ENCODE results near the gene DNAJC5. TPM values are rescaled to one million over a fixed set of nuclear protein-coding genes. Genes with fewer than 3 reads are reported as not detected.
A peak's percentile ranks its signal among the peaks of the same experiment; 100 is the strongest.

The DNAJC5 gene
- total and polyA plus RNA-seq, 9 of the 15 experiments (the other 6 are each of a cell fraction or from before 2014, with no cell fraction given): 0.95 to 42.8 (median 23.4) TPM

DNA sequence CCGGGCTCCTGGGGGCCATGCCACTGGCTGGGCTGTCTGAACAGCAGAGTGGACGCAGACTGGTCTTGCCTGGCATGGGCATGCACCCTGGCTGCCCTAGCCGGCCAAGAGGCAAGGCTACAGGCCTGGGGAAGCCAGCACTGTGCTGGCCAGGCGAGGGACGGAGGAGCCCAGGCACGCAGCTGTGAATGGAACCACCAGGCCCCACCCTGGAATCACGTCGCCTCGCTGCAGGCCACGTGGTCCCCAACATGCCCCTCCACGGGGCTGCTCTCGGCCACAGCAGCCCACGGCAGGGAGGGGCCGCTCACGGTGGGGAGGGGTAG is 57.2 kb downstream of the DNAJC5 start:
- Histone ChIP-seq H3K4me3 (no peak overlapping the region), H3K27me3 (ENCODE audit: control insufficient read depth in 2 of 2, insufficient read depth in 2 of 2, low read length in 2 of 2) (no peaks in the 10 kb centered on the region), H3K9me1 (ENCODE audit: control insufficient read depth, insufficient read depth, low read length) (peaks cover 21% of the 10 kb centered on the region), H3K36me3 (ENCODE audit: control insufficient read depth, insufficient read depth, low read length) (peaks cover 35% of the 10 kb centered on the region; the same call in 1 of the 3 replicates), H4K20me1 (replicated peaks; ENCODE audit: control insufficient read depth, insufficient read depth, low read length) (peaks cover 61% of the 10 kb centered on the region), H3K27ac (ENCODE audit: extremely low read depth, low read depth, low read length) (no peak overlapping the region), H3K4me1 (replicated peaks in 1 of 2; ENCODE audit: control insufficient read depth in 2 of 2, insufficient read depth in 2 of 2, low read length in 2 of 2) (peaks cover 25 to 93% of the 10 kb centered on the region in 2 experiments), H3K4me2 (ENCODE audit: insufficient read depth, low read length) (no peak overlapping the region), H3K9me3 (replicated peaks; ENCODE audit: control insufficient read depth, insufficient read depth, low read depth, low read length) (no peaks in the 10 kb centered on the region), H2AFZ (ENCODE audit: low read depth, low read length) (no peak overlapping the region), H3K9ac (ENCODE audit: insufficient read depth in 1 of 2, low read depth in 2 of 2, low read length in 2 of 2) (peak overlapping the region in 1 of 2 experiments; percentile 55; a peak in 2 of 4 replicates), H3K79me2 (ENCODE audit: control insufficient read depth, insufficient read depth, low read length) (peaks cover 87% of the 10 kb centered on the region)
- DNase-seq (ENCODE audit: extremely low read depth in 1 of 4, low spot score in 3 of 4) (no peak), FAIRE-seq (no peak), ATAC-seq (no peak)
- BruUV-seq (replicated peaks): no TSS peak
- POLR2A ChIA-PET: interaction anchor here (0.7 kb wide), 1 partner anchor 88 kb away, joined by 3 read pairs; no protein-coding TSS in a partner anchor
- CTCF ChIA-PET (ENCODE audit: low intra/inter-chr PET ratio): no interaction called here
- in situ Hi-C loops (cut with MboI) (no loop called here), intact Hi-C loops (cut with micrococcal nuclease) (no loop called here)
- TF ChIP-seq ASH1L (IDR thresholded peaks at IDR 0.05; ENCODE audit: borderline replicate concordance, low read depth, partially characterized antibody): no peak
- TF ChIP-seq POLR2G (IDR thresholded peaks at IDR 0.05; ENCODE audit: low read depth, low read length): peak; percentile 50
- no peak for TF ChIP-seq MEIS2 (IDR thresholded peaks at IDR 0.05; ENCODE audit: partially characterized antibody)
- no peak for TF ChIP-seq CHCHD3 (CRISPR knock-in tag; IDR thresholded peaks at IDR 0.05)
- 91% methylated on average over 13 of the region's 15 CpGs for WGBS (ENCODE audit: insufficient coverage, low coverage, missing lambda C conversion rate)

- Histone ChIP-seq H3K4me3 (no peak overlapping the region), H3K36me3 (ENCODE audit: control insufficient read depth, insufficient read depth, low read length) (peaks cover 32% of the 10 kb centered on the region; the same call in 1 of the 3 replicates), H4K20me1 (replicated peaks; ENCODE audit: control insufficient read depth, insufficient read depth, low read length) (peaks cover 55% of the 10 kb centered on the region), H3K4me2 (ENCODE audit: insufficient read depth, low read length) (no peak overlapping the region), H3K9ac (ENCODE audit: insufficient read depth in 1 of 2, low read depth in 2 of 2, low read length in 2 of 2) (peak overlapping the region in 1 of 2 experiments; percentile 55; a peak in 2 of 4 replicates), H3K4me1 (replicated peaks in 1 of 2; ENCODE audit: control insufficient read depth in 2 of 2, insufficient read depth in 2 of 2, low read length in 2 of 2) (peaks cover 30 to 93% of the 10 kb centered on the region in 2 experiments), H2AFZ (ENCODE audit: low read depth, low read length) (no peak overlapping the region), H3K79me2 (ENCODE audit: control insufficient read depth, insufficient read depth, low read length) (peaks cover 81% of the 10 kb centered on the region), H3K9me3 (replicated peaks; ENCODE audit: control insufficient read depth, insufficient read depth, low read depth, low read length) (no peaks in the 10 kb centered on the region), H3K9me1 (ENCODE audit: control insufficient read depth, insufficient read depth, low read length) (peaks cover 21% of the 10 kb centered on the region), H3K27ac (ENCODE audit: extremely low read depth, low read depth, low read length) (no peak overlapping the region; the same call in 2 of the 3 replicates), H3K27me3 (ENCODE audit: control insufficient read depth in 2 of 2, insufficient read depth in 2 of 2, low read length in 2 of 2) (no peaks in the 10 kb centered on the region)
- intact Hi-C loops (cut with micrococcal nuclease) (no loop called here), in situ Hi-C loops (cut with MboI) (no loop called here)
- CTCF ChIA-PET (ENCODE audit: low intra/inter-chr PET ratio): interaction anchor here (0.6 kb wide), 1 partner anchor 77 kb away, joined by 4 read pairs; no protein-coding TSS in a partner anchor
- 78% methylated on average over 13 of the region's 14 CpGs for WGBS (ENCODE audit: insufficient coverage, low coverage, missing lambda C conversion rate)
- TF ChIP-seq BCOR (IDR thresholded peaks at IDR 0.05): no peak
- TF ChIP-seq ARHGAP35 (IDR thresholded peaks at IDR 0.05; ENCODE audit: partially characterized antibody): no peak
- TF ChIP-seq ZNF175 (CRISPR knock-in tag; IDR thresholded peaks at IDR 0.05; ENCODE audit: low read depth): no peak
- TF ChIP-seq, protein P1, sequence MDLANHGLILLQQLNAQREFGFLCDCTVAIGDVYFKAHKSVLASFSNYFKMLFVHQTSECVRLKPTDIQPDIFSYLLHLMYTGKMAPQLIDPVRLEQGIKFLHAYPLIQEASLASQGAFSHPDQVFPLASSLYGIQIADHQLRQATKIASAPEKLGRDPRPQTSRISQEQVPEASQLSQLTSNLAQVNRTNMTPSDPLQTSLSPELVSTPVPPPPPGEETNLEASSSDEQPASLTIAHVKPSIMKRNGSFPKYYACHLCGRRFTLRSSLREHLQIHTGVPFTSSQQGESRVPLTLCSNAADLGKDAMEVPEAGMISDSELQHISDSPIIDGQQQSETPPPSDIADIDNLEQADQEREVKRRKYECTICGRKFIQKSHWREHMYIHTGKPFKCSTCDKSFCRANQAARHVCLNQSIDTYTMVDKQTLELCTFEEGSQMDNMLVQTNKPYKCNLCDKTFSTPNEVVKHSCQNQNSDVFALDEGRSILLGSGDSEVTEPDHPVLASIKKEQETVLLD (IDR thresholded peaks at IDR 0.05): no peak
- no peak for TF ChIP-seq KDM5B (IDR thresholded peaks at IDR 0.05; ENCODE audit: insufficient replicate concordance, low read depth, low read length)
- no peak for TF ChIP-seq CHD4 (IDR thresholded peaks at IDR 0.05; ENCODE audit: insufficient read depth, insufficient replicate concordance, low read depth, low read length, poor library complexity, severe bottlenecking)
- no peak for DNase-seq (ENCODE audit: extremely low read depth in 1 of 4, low spot score in 3 of 4)
- POLR2A ChIA-PET: interaction anchor here (0.7 kb wide), 1 partner anchor 88 kb away, joined by 3 read pairs; no protein-coding TSS in a partner anchor
- no peak for ATAC-seq
- BruUV-seq (replicated peaks): no TSS peak
- no peak for FAIRE-seq
Measured at GRCh38 chr20:63952769-63953168, 57.8 kb downstream of the DNAJC5 start.
